GM12878 (cell line): ENCODE measurements around the gene DPAGT1. TPM values are rescaled to one million over a fixed set of nuclear protein-coding genes. Genes with fewer than 3 reads are reported as not detected.

Experiments
- PRDM15 ChIP-seq: fragments of 450-650 bp; formaldehyde crosslinking; IDR thresholded peaks from 2 replicates; pipeline ENCODE4 v1.4.0; 2020; ENCODE audit warnings: mild to moderate bottlenecking, moderate library complexity
- RELB ChIP-seq: fragments of 450-650 bp; IDR thresholded peaks from 2 replicates; pipeline ENCODE4 v1.6.1; 2017; ENCODE audit warnings: low read depth, mild to moderate bottlenecking, moderate library complexity
- TAF1 ChIP-seq: IDR thresholded peaks from 2 replicates; pipeline ENCODE4 v1.6.1; 2011; ENCODE audit warnings: mild to moderate bottlenecking, low read depth, low read length, borderline replicate concordance
- TCF3 ChIP-seq: IDR thresholded peaks from 2 replicates; pipeline ENCODE4 v1.6.1; 2012; ENCODE audit warnings: low read depth, mild to moderate bottlenecking, low read length, borderline replicate concordance; ENCODE audit not compliant: insufficient read depth
- polyA plus RNA-seq, 11 experiments: library from polyadenylated mRNA; depleted of rRNA in 4 of 11; unstranded in 6 of 11; stranded (reverse) in 5 of 11; fragments of >200 nt; fragmentation: Nextera tagmentation in 4 of 11; fragmentation: Illumina TruSeq in 1 of 11; extraction: Ambion mirVana in 4 of 11; extraction: Trizol in 1 of 11; gene quantifications; 1 replicate in 1 of 11; 2 replicates in 10 of 11; pipeline versions ENCODE4 v1.2.1 to v1.2.3, GENCODE V29; 2011 to 2016; ENCODE audit warnings: inconsistent platforms in 2 of 11, missing spikeins in 2 of 11, low read depth in 1 of 11
- total RNA-seq, 4 experiments: library from RNA; depleted of rRNA in 3 of 4; stranded (reverse); fragments of >200 nt in 3 of 4; fragmentation: Illumina TruSeq in 1 of 4; extraction: Trizol in 1 of 4; gene quantifications; 2 replicates each; pipeline versions ENCODE4 v1.2.1 to v1.2.3, GENCODE V29; 2013 to 2021

Gene DPAGT1
- total and polyA plus RNA-seq, 10 of the 15 experiments (the other 5 are each of a cell fraction or from before 2014, with no cell fraction given), result 20.5 to 95.6 (median 54.3) TPM

DNA sequence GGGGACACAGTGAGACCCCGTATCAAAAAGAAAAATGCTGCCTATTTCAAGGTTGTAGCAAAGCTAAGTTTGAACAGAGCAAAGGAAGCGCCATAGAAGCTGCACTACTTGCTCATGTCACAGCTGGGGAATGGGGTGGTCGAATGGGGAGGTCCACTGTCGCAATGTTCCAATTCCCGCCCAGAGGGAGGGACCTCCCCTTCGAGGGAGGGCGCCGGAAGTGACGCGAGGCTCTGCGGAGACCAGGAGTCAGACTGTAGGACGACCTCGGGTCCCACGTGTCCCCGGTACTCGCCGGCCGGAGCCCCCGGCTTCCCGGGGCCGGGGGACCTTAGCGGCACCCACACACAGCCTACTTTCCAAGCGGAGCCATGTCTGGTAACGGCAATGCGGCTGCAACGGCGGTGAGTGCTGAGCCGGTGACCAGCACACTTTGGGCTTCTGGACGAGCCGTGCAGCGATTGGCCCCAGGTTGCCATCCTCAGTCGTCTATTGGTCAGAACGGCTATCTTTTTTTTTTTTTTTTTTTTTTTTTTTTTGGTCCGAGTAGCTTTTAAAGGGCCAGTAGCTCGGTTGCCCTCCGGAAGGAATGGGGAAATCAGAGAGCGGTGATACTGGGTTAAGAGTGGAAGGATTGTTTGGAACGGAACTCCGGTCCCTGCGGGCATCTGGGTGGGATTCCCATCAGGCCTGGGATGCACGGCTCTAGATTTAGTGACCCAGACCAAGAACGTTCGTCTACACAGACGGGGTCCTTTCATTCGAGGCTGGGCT, 16.8 kb downstream of the DPAGT1 start, which contains the start of gene HMBS (continued):
- TF ChIP-seq TCF3 (no peak), RELB (peak; percentile 95), PRDM15 (CRISPR knock-in tag) (no peak), TAF1 (peak; percentile 41; the same call in 1 of the 2 replicates)
- TF ChIP-seq, all 136 proteins: peak for 44
